ENCODE results near the gene S1PR3.

The S1PR3 gene

GRCh38 chr9:88975966-88976889, 15.0 kb upstream of the S1PR3 start:
- TF ChIP-seq, protein P1, sequence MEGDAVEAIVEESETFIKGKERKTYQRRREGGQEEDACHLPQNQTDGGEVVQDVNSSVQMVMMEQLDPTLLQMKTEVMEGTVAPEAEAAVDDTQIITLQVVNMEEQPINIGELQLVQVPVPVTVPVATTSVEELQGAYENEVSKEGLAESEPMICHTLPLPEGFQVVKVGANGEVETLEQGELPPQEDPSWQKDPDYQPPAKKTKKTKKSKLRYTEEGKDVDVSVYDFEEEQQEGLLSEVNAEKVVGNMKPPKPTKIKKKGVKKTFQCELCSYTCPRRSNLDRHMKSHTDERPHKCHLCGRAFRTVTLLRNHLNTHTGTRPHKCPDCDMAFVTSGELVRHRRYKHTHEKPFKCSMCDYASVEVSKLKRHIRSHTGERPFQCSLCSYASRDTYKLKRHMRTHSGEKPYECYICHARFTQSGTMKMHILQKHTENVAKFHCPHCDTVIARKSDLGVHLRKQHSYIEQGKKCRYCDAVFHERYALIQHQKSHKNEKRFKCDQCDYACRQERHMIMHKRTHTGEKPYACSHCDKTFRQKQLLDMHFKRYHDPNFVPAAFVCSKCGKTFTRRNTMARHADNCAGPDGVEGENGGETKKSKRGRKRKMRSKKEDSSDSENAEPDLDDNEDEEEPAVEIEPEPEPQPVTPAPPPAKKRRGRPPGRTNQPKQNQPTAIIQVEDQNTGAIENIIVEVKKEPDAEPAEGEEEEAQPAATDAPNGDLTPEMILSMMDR (IDR thresholded peaks at IDR 0.05; ENCODE audit: extremely low read depth, insufficient read depth, missing control alignments): no peak

DNA sequence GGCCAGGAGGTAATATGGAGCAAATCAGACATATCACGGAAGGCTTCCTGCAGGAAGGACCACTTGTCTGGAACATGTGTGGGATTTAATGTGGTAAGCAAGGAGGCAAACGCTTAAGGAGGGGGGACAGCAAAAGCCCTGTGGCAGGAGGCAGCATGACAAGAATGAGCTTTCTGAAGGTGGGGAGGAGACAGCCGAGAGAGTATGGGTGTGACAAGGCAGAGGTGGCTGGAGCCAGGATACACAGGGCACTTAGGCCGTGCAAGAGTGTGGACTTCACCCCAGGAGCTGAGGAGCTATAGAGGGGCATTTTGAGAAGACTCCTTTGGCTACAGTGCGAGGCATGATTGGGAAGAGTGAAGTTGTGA, 14.4 kb upstream of the S1PR3 start:
- in situ Hi-C loops (cut with MboI; ENCODE audit: low pct_unique_long_range_greater_than_20kb, low sequenced_read_pairs, unreplicated experiment): no loop called here
- TF ChIP-seq, protein P1 (IDR thresholded peaks at IDR 0.05; ENCODE audit: extremely low read depth, insufficient read depth, missing control alignments): no peak
- no peak for DNase-seq (ENCODE audit: low spot score)

More at GRCh38 chr9:88975966-88976889, 15.0 kb upstream of the S1PR3 start:
- in situ Hi-C loops (cut with MboI; ENCODE audit: low pct_unique_long_range_greater_than_20kb, low sequenced_read_pairs, unreplicated experiment): no loop called here
- DNase-seq (ENCODE audit: low spot score): no peak

DNA sequence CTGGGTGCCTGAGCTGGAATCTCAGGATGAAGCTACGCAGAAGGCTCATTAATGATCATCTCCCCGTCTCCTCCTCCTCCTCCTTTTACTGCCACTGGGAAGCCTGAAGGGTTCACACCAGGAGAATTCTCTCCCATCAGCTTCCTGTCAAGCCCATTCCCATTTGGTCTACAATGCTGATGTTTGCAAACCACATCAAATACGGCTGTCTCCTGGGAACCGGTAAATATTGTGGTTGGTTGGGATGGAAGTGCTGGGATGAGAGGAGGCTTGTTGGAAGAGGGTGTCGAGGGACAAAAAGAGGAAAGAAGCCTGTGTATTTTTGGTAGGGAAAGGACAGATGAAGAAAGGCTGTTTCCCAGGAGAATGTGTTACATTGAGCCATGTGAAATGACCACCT, 13.2 kb upstream of the S1PR3 start:
- TF ChIP-seq, protein P1 (IDR thresholded peaks at IDR 0.05; ENCODE audit: extremely low read depth, insufficient read depth, missing control alignments): no peak
- no peak for DNase-seq (ENCODE audit: low spot score)
- in situ Hi-C loops (cut with MboI; ENCODE audit: low pct_unique_long_range_greater_than_20kb, low sequenced_read_pairs, unreplicated experiment): no loop called here

DNA sequence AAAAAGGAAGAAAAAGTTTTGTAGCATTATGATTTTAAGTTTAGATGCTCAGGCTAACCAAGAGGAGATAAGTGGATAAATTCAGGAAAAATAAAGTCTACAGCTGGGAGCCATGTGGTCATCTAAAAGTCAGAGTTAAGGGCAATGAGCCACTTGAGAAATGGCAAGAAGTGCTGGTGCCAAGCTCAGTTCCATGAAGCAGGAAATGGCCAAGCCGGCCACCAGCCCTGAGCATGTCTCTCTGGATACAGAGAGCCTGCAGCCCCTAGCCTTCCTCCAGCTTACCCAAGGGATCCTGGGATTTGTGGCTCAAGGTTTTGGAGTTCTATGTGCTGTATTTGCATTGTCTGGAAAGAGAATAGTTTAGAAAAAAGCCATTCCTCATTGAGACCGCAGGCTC, 12.2 kb upstream of the S1PR3 start:
- DNase-seq (ENCODE audit: low spot score): no peak
- in situ Hi-C loops (cut with MboI; ENCODE audit: low pct_unique_long_range_greater_than_20kb, low sequenced_read_pairs, unreplicated experiment): no loop called here

DNA sequence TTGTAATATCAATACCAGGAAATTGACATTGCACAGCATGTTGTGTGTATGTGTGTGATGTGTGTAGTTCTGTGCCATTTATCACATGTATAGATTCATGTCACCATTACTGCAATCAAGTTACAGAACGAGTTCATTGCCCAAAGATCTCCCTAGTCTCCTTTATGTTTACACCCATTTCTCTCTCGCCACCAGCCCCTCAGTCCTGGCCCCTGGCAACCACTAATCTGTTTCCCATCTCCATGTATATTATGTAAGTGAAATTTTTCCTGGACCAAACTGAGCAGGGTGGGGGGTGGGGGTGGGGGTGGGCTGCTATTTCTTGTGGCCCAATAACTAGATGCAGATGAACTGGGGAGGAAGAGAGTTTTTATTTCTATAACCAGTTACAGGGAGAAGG, 11.5 kb upstream of the S1PR3 start:
- DNase-seq (ENCODE audit: low spot score): no peak

More for the DNA sequence above, 12.2 kb upstream of the S1PR3 start:
- TF ChIP-seq, protein P1 (IDR thresholded peaks at IDR 0.05; ENCODE audit: extremely low read depth, insufficient read depth, missing control alignments): no peak

GRCh38 chr9:88980740-88981203, 10.5 kb upstream of the S1PR3 start:
- in situ Hi-C loops (cut with MboI; ENCODE audit: low pct_unique_long_range_greater_than_20kb, low sequenced_read_pairs, unreplicated experiment): no loop called here
- no peak for DNase-seq (ENCODE audit: low spot score)
- TF ChIP-seq, protein P1 (IDR thresholded peaks at IDR 0.05; ENCODE audit: extremely low read depth, insufficient read depth, missing control alignments): no peak

More for the DNA sequence above, 11.5 kb upstream of the S1PR3 start:
- TF ChIP-seq, protein P1 (IDR thresholded peaks at IDR 0.05; ENCODE audit: extremely low read depth, insufficient read depth, missing control alignments): no peak
- in situ Hi-C loops (cut with MboI; ENCODE audit: low pct_unique_long_range_greater_than_20kb, low sequenced_read_pairs, unreplicated experiment): no loop called here
